ENCODE results near the gene ZKSCAN5. TPM values are rescaled to one million over a fixed set of nuclear protein-coding genes. Genes with fewer than 3 reads are reported as not detected.

ZKSCAN5 gene
- total and polyA plus RNA-seq, 2 of the 8 experiments (the other 6 are each of a cell fraction or from before 2014, with no cell fraction given) = 5.3 to 13.5 TPM

- TF ChIP-seq EZH2 (IDR thresholded peaks at IDR 0.05; ENCODE audit: low read depth, low read length, severe bottlenecking) (no peak), POLR2A (IDR thresholded peaks at IDR 0.05; ENCODE audit: control extremely low read depth in 1 of 2, low read depth in 2 of 2, low read length in 2 of 2) (no peak), BRCA1 (IDR thresholded peaks at IDR 0.05; ENCODE audit: low read depth, low read length) (no peak), POLR2AphosphoS5 (IDR thresholded peaks at IDR 0.05; ENCODE audit: low read depth, low read length) (no peak), USF2 (IDR thresholded peaks at IDR 0.05; ENCODE audit: low read length) (no peak), KDM1A (IDR thresholded peaks at IDR 0.05; ENCODE audit: borderline replicate concordance, low read length) (no peak), TEAD4 (IDR thresholded peaks at IDR 0.05; ENCODE audit: low read depth, low read length) (no peak)
These were observed 71.8 kb downstream of the ZKSCAN5 start (continued) for GRCh38 chr7:99576251-99576650.
